Central memory CD8-positive, alpha-beta T cell (primary cell): ENCODE measurements around the gene P2RY2.
A peak's percentile ranks its signal among the peaks of the same experiment; 100 is the strongest.

Experiments
- ATAC-seq: fragments of 150-1000 bp; cut with Tn5 transposase; replicated peaks from 2 replicates; pipeline ENCODE4 v1.10.0; 2022; ENCODE audit warnings: mild to moderate bottlenecking, moderate FRiP score, moderate number of reproducible peaks; ENCODE audit not compliant: poor library complexity, severe bottlenecking; ENCODE audit errors: extremely low read depth
- DNase-seq, 2 donors: peaks; one replicate each; pipeline ENCODE4 v3.0.0; 2021; ENCODE audit warnings: low spot score in 2 of 2
- H3K27ac Mint-ChIP-seq: one replicate; pipeline ENCODE4 v1.8.0; 2022; ENCODE audit warnings: low read depth, mild to moderate bottlenecking, moderate library complexity, mixed read lengths
- H3K27me3 Mint-ChIP-seq: one replicate; pipeline ENCODE4 v1.8.0; 2022; ENCODE audit warnings: mixed read lengths
- H3K36me3 Mint-ChIP-seq: one replicate; pipeline ENCODE4 v1.8.0; 2022; ENCODE audit warnings: mild to moderate bottlenecking, moderate library complexity, mixed read lengths; ENCODE audit not compliant: insufficient read depth
- H3K4me1 Mint-ChIP-seq: one replicate; pipeline ENCODE4 v1.8.0; 2022; ENCODE audit warnings: mixed read lengths
- H3K4me3 Mint-ChIP-seq: one replicate; pipeline ENCODE4 v1.8.0; 2022; ENCODE audit warnings: mild to moderate bottlenecking, moderate library complexity, mixed read lengths
- H3K9me3 Mint-ChIP-seq: one replicate; pipeline ENCODE4 v1.8.0; 2022; ENCODE audit warnings: mixed read lengths

The P2RY2 gene

GRCh38 chr11:73217131-73217809, 811 bp upstream of the P2RY2 start:
- peaks cover 31% of the 10 kb centered on the region for H3K27me3 Mint-ChIP-seq
- no peaks in the 10 kb centered on the region for H3K9me3 Mint-ChIP-seq
- peaks cover 2% of the 10 kb centered on the region for H3K36me3 Mint-ChIP-seq
- H3K4me1 Mint-ChIP-seq = peaks cover 5% of the 10 kb centered on the region
- H3K27ac Mint-ChIP-seq = no peak overlapping the region
- peak overlapping the region; percentile 69 for H3K4me3 Mint-ChIP-seq
- ATAC-seq (no peak), DNase-seq (no peak)

GRCh38 chr11:73217810-73218105, 323 bp upstream of the P2RY2 start:
- ATAC-seq (no peak), DNase-seq (no peak)
- Mint-ChIP-seq H3K4me1 (peaks cover 5% of the 10 kb centered on the region), H3K9me3 (no peaks in the 10 kb centered on the region), H3K27me3 (peaks cover 31% of the 10 kb centered on the region), H3K4me3 (peak overlapping the region; percentile 69), H3K36me3 (peaks cover 2% of the 10 kb centered on the region), H3K27ac (no peak overlapping the region)

DNA sequence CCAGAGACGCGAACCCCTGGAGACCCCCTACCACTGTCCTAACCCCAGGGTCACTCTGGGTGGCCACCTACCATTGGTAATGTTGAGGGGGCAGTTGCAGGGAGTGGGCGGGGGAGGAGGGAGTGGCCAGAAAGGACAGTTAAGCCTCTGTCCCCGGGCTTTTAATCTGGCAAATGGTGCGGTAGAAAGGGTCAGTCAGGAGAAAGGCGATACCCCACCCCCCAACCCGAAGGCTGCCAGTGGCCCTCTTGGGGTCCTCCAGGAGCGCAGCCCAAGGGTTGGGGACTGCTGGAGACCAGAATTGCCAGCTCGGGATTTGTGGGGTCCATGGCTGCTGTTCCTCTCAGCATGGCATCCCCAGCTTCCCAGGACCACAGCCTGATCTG, 742 bp downstream of the P2RY2 start:
- H3K27ac Mint-ChIP-seq = no peak overlapping the region

GRCh38 chr11:73219396-73220285, 1.6 kb downstream of the P2RY2 start:
- Mint-ChIP-seq H3K4me1 (peaks cover 5% of the 10 kb centered on the region), H3K27me3 (peaks cover 31% of the 10 kb centered on the region), H3K27ac (no peak overlapping the region), H3K36me3 (peaks cover 2% of the 10 kb centered on the region), H3K9me3 (no peaks in the 10 kb centered on the region), H3K4me3 (peak overlapping the region; percentile 47)
- DNase-seq = no peak
- ATAC-seq = no peak

More for the DNA sequence above, 742 bp downstream of the P2RY2 start:
- ATAC-seq (no peak), DNase-seq (no peak)
- peaks cover 5% of the 10 kb centered on the region for H3K4me1 Mint-ChIP-seq
- H3K27me3 Mint-ChIP-seq = peaks cover 31% of the 10 kb centered on the region
- H3K36me3 Mint-ChIP-seq = peaks cover 2% of the 10 kb centered on the region
- H3K9me3 Mint-ChIP-seq = no peaks in the 10 kb centered on the region
- H3K4me3 Mint-ChIP-seq = peak overlapping the region; percentile 69

- H3K4me3 Mint-ChIP-seq = no peak overlapping the region
- peaks cover 2% of the 10 kb centered on the region for H3K36me3 Mint-ChIP-seq
- H3K9me3 Mint-ChIP-seq = no peaks in the 10 kb centered on the region
- no peak overlapping the region for H3K27ac Mint-ChIP-seq
- ATAC-seq = no peak
- H3K4me1 Mint-ChIP-seq = peaks cover 5% of the 10 kb centered on the region
- peaks cover 31% of the 10 kb centered on the region for H3K27me3 Mint-ChIP-seq
- no peak for DNase-seq
Observed at GRCh38 chr11:73221451-73221850, 3.4 kb downstream of the P2RY2 start.

GRCh38 chr11:73221996-73222395, 3.9 kb downstream of the P2RY2 start:
- Mint-ChIP-seq H3K4me3 (no peak overlapping the region), H3K9me3 (no peaks in the 10 kb centered on the region), H3K27me3 (peaks cover 28% of the 10 kb centered on the region), H3K27ac (no peak overlapping the region), H3K36me3 (no peaks in the 10 kb centered on the region), H3K4me1 (peaks cover 5% of the 10 kb centered on the region)
- DNase-seq (no peak), ATAC-seq (no peak)

GRCh38 chr11:73223998-73224730, 6.1 kb downstream of the P2RY2 start:
- no peaks in the 10 kb centered on the region for H3K4me1 Mint-ChIP-seq
- no peaks in the 10 kb centered on the region for H3K36me3 Mint-ChIP-seq
- no peak for ATAC-seq
- no peak overlapping the region for H3K4me3 Mint-ChIP-seq
- no peaks in the 10 kb centered on the region for H3K9me3 Mint-ChIP-seq
- no peak for DNase-seq
- H3K27me3 Mint-ChIP-seq = peaks cover 20% of the 10 kb centered on the region
- H3K27ac Mint-ChIP-seq = no peak overlapping the region

GRCh38 chr11:73225001-73225686, 7.1 kb downstream of the P2RY2 start:
- Mint-ChIP-seq H3K4me1 (no peaks in the 10 kb centered on the region), H3K36me3 (no peaks in the 10 kb centered on the region), H3K9me3 (no peaks in the 10 kb centered on the region), H3K27me3 (peaks cover 20% of the 10 kb centered on the region), H3K27ac (no peak overlapping the region), H3K4me3 (no peak overlapping the region)
- ATAC-seq (no peak), DNase-seq (no peak)

- no peak overlapping the region for H3K27ac Mint-ChIP-seq
- no peak for ATAC-seq
- H3K27me3 Mint-ChIP-seq = peaks cover 22% of the 10 kb centered on the region
- H3K4me3 Mint-ChIP-seq = no peak overlapping the region
- no peaks in the 10 kb centered on the region for H3K4me1 Mint-ChIP-seq
- no peak for DNase-seq
- no peaks in the 10 kb centered on the region for H3K9me3 Mint-ChIP-seq
- H3K36me3 Mint-ChIP-seq = no peaks in the 10 kb centered on the region
Observed at GRCh38 chr11:73225851-73226250, 7.8 kb downstream of the P2RY2 start.

- Mint-ChIP-seq H3K36me3 (no peaks in the 10 kb centered on the region), H3K4me1 (no peaks in the 10 kb centered on the region), H3K27ac (no peak overlapping the region), H3K9me3 (no peaks in the 10 kb centered on the region), H3K27me3 (peaks cover 22% of the 10 kb centered on the region), H3K4me3 (no peak overlapping the region)
- DNase-seq (no peak), ATAC-seq (no peak)
Observed at GRCh38 chr11:73226297-73227006, 8.4 kb downstream of the P2RY2 start.

DNA sequence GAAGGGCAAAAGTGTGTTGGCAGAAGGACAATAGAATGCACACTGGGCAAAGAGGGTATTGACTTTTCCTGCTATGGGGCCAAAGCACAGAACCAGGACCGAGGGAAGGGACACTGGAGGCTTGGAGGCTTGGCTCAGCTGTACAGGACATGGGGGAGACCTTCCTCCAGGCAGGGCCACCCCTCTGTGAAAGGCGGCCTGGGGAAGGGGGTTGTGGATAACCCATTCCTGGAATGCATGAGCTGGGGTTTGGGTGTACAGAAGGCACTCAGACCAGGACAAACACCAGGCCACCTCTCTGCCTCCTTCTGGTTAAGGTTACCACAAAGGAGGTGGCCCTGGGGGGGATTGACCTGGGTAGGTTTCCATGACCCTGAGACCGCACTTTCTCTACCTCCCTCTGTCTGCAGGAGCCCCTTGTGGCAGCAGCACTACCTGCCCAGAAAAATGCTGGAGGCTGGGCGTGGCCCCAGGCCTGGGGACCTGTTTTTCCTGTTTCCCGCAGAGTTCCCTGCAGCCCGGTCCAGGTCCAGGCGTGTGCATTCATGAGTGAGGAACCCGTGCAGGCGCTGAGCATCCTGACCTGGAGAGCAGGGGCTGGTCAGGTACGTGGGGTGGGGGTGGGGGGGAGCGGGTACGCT, 9.6 kb downstream of the P2RY2 start:
- peaks cover 22% of the 10 kb centered on the region for H3K27me3 Mint-ChIP-seq
- DNase-seq (no peak), ATAC-seq (no peak)
- H3K4me1 Mint-ChIP-seq = no peaks in the 10 kb centered on the region
- no peak overlapping the region for H3K4me3 Mint-ChIP-seq
- H3K36me3 Mint-ChIP-seq = no peaks in the 10 kb centered on the region
- no peaks in the 10 kb centered on the region for H3K9me3 Mint-ChIP-seq
- H3K27ac Mint-ChIP-seq = no peak overlapping the region
